Ovary (tissue), 3 donors: Measurements from ENCODE around the gene OR5AU1.

ENCODE experiments used
- CTCF ChIP-seq, 3 donors: fragments of 450-650 bp in 2 of 3; fragments of 200-600 bp in 1 of 3; IDR thresholded peaks; one replicate each; pipeline versions ENCODE4 v1.5.1 to v1.8.0; 2016 to 2022; ENCODE audit warnings: antibody characterized with exemption in 3 of 3, mild to moderate bottlenecking in 1 of 3
- EP300 ChIP-seq: sonication (generic); formaldehyde crosslinking; IDR thresholded peaks from one replicate; pipeline ENCODE4 v1.6.1; 2017; ENCODE audit warnings: antibody characterized with exemption
- donor health status: DM: no; HTN: no; CAD: no.

DNA sequence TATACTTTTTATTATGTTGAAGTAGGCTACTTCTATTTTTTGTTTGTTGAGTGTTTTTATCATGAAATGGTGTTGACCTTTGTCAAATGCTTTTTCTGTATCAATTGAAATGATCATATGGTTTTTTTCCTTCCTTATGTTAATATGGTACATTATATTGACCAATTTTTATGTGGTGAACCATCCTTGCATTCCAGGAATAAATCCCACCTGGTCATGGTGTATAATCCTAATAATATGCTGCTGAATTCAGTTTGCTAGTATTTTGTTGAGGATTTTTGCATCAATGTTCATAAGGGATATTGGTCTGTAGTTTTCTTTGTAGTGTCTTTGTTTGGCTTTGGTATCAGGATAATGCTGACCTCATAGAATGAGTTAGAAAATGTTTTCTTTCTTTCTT lies 10.4 kb downstream of the OR5AU1 start:
- TF ChIP-seq CTCF (IDR thresholded peaks at IDR 0.05) (no peak), EP300 (no peak)
